K562 (cell line): ENCODE data around the gene ACSF3.

Experiments
- DIDO1 ChIP-seq: fragments of 450-650 bp; IDR thresholded peaks from 2 replicates; pipeline ENCODE4 v1.6.1; 2016; ENCODE audit warnings: low read depth, missing biosample characterization, missing genetic modification characterization
- TF ChIP-seq, protein P1 (sequence below): fragments of 450-650 bp; IDR thresholded peaks from 2 replicates; pipeline ENCODE4 v1.7.0; 2016; ENCODE audit warnings: borderline replicate concordance

DNA sequence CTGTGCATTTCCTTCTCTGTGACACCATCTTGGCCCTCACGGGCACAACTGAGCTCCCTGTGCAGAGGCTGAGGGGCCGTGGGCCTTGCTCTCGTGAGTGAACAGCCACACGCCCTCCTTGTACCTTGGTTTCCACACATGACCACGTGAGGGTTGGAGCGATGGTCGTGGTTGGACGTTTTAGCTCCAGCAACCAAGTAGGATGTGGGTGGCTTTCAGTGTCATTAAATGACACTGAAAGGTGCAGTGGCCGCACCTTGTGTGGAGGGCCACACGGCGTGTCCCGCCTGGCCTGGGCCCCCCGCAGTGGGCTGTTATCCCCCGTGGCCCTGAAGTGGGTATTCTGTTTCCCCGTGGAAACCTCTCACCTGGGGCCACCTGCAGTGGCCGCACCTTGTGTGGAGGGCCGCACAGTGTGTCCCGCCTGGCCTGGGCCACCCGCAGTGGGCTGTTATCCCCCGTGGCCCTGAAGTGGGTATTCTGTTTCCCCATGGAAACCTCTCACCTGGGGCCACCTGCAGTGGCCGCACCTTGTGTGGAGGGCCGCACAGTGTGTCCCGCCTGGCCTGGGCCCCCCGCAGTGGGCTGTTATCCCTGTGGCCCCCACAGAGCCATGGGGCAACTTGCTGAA, 28.2 kb downstream of the ACSF3 start:
- no peak for TF ChIP-seq DIDO1 (tag)
- TF ChIP-seq, protein P1, sequence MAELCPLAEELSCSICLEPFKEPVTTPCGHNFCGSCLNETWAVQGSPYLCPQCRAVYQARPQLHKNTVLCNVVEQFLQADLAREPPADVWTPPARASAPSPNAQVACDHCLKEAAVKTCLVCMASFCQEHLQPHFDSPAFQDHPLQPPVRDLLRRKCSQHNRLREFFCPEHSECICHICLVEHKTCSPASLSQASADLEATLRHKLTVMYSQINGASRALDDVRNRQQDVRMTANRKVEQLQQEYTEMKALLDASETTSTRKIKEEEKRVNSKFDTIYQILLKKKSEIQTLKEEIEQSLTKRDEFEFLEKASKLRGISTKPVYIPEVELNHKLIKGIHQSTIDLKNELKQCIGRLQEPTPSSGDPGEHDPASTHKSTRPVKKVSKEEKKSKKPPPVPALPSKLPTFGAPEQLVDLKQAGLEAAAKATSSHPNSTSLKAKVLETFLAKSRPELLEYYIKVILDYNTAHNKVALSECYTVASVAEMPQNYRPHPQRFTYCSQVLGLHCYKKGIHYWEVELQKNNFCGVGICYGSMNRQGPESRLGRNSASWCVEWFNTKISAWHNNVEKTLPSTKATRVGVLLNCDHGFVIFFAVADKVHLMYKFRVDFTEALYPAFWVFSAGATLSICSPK: no peak
